Trophoblast cell (in vitro differentiated cells and primary cell): ENCODE results near the gene IFNGR1.
A peak's percentile ranks its signal among the peaks of the same experiment; 100 is the strongest.

Experiments used
- DNase-seq, 2 donors: peaks; one replicate each; pipeline ENCODE4 v3.0.0-alpha.2; 2016
- H2AFZ ChIP-seq: 2 replicates; pipeline ENCODE4 v1.6.1; 2013; ENCODE audit warnings: low read length, moderate library complexity, mild to moderate bottlenecking; ENCODE audit not compliant: insufficient read depth, poor library complexity
- H2AK5ac ChIP-seq: 2 replicates; pipeline ENCODE4 v1.6.1; 2013; ENCODE audit warnings: mild to moderate bottlenecking, low read length
- H2BK120ac ChIP-seq: 2 replicates; pipeline ENCODE4 v1.6.1; 2013; ENCODE audit warnings: low read length, mild to moderate bottlenecking, moderate library complexity; ENCODE audit not compliant: insufficient read depth, poor library complexity
- H2BK12ac ChIP-seq: 2 replicates; pipeline ENCODE4 v1.6.1; 2013; ENCODE audit warnings: mild to moderate bottlenecking, low read length, moderate library complexity
- H2BK5ac ChIP-seq: 2 replicates; pipeline ENCODE4 v1.6.1; 2013; ENCODE audit warnings: low read length, low read depth, moderate library complexity, mild to moderate bottlenecking; ENCODE audit not compliant: poor library complexity
- H3K14ac ChIP-seq: 2 replicates; pipeline ENCODE4 v1.6.1; 2013; ENCODE audit warnings: mild to moderate bottlenecking, low read length
- H3K18ac ChIP-seq: 2 replicates; pipeline ENCODE4 v1.6.1; 2013; ENCODE audit warnings: mild to moderate bottlenecking, low read length
- H3K23ac ChIP-seq: 2 replicates; pipeline ENCODE4 v1.6.1; 2013; ENCODE audit warnings: low read length
- H3K27ac ChIP-seq: 2 replicates; pipeline ENCODE4 v1.5.1; 2013; ENCODE audit warnings: low read depth, mild to moderate bottlenecking, inconsistent platforms, low read length, moderate library complexity
- H3K27me3 ChIP-seq: 2 replicates; pipeline ENCODE4 v1.6.1; 2013; ENCODE audit warnings: inconsistent platforms, mild to moderate bottlenecking, low read length, moderate library complexity; ENCODE audit not compliant: insufficient read depth
- H3K36me3 ChIP-seq, 2 experiments: 1 replicate in 1 of 2; 2 replicates in 1 of 2; pipeline ENCODE4 v1.6.1; 2013; ENCODE audit warnings: low read length in 2 of 2, mild to moderate bottlenecking in 2 of 2, moderate library complexity in 1 of 2; ENCODE audit not compliant: insufficient read depth in 2 of 2, control insufficient read depth in 1 of 2
- H3K4ac ChIP-seq: 2 replicates; pipeline ENCODE4 v1.6.1; 2013; ENCODE audit warnings: low read depth, mild to moderate bottlenecking, low read length, moderate library complexity
- H3K4me1 ChIP-seq, 2 experiments: 1 replicate in 1 of 2; 2 replicates in 1 of 2; pipeline ENCODE4 v1.6.1; 2013; ENCODE audit warnings: low read length in 2 of 2, mild to moderate bottlenecking in 2 of 2, moderate library complexity in 1 of 2; ENCODE audit not compliant: insufficient read depth in 2 of 2, control insufficient read depth in 1 of 2
- H3K4me2 ChIP-seq: 2 replicates; pipeline ENCODE4 v1.6.1; 2013; ENCODE audit warnings: inconsistent platforms, mild to moderate bottlenecking, low read length, moderate library complexity
- H3K4me3 ChIP-seq: 2 replicates; pipeline ENCODE4 v1.5.1; 2013; ENCODE audit warnings: mild to moderate bottlenecking, low read depth, low read length, inconsistent platforms
- H3K79me1 ChIP-seq: one replicate; pipeline ENCODE4 v1.6.1; 2013; ENCODE audit warnings: low read length
- H3K79me2 ChIP-seq: 2 replicates; pipeline ENCODE4 v1.6.1; 2013; ENCODE audit warnings: low read length, mild to moderate bottlenecking; ENCODE audit not compliant: control insufficient read depth, insufficient read depth, poor library complexity
- H3K9ac ChIP-seq: 2 replicates; pipeline ENCODE4 v1.6.1; 2013; ENCODE audit warnings: mild to moderate bottlenecking, low read length
- H3K9me3 ChIP-seq: 2 replicates; pipeline ENCODE4 v1.6.1; 2013; ENCODE audit warnings: low read depth, mild to moderate bottlenecking, control low read depth, inconsistent platforms, low read length; ENCODE audit not compliant: insufficient read depth
- H4K12ac ChIP-seq: 2 replicates; pipeline ENCODE4 v1.6.1; 2013; ENCODE audit warnings: low read depth, mild to moderate bottlenecking, low read length, moderate library complexity
- H4K8ac ChIP-seq: 2 replicates; pipeline ENCODE4 v1.6.1; 2013; ENCODE audit warnings: low read depth, mild to moderate bottlenecking, low read length, moderate library complexity
- H4K91ac ChIP-seq: one replicate; pipeline ENCODE4 v1.6.1; 2013; ENCODE audit warnings: low read depth, mild to moderate bottlenecking, low read length, moderate library complexity
- WGBS: extraction: QIAGEN DNeasy Blood & Tissue Kit; methylation state at CpG from one replicate; pipeline ENCODE4 v1.1.7; 2013; ENCODE audit warnings: missing lambda C conversion rate; ENCODE audit not compliant: insufficient read length, insufficient coverage; ENCODE audit errors: extremely low coverage; 5-methylcytosine and 5-hydroxymethylcytosine counted together

Gene IFNGR1

DNA sequence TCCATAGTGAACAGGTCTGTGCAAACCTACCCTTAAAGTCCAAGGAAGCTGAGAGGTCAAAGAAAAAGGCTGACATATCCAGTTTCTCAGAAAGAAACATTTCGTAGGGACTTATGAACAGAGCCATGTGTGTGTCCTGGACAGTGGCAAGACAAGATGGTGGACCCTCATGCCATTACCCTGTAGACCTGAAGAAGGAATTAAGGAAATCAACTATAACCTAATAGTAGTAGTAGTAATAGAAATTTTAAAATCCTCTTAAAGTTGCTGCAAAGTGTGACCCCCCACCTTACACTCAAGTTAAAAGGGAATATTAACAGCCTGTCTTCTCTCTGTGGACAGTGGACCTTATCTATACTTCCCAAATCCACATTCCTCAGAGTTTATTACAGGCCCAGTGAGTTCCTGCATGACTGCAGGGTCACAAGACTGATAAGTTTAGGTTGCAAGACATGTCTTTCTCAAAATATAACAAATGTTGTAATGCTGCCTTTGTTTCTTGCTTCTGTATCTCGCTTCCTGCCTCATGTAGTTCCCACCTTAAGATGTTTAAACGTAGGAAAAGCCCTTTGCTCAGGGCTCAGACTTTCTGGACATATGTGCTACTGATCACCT is 56.4 kb downstream of the IFNGR1 start:
- H2BK12ac ChIP-seq, result no peak overlapping the region
- no peak overlapping the region for H3K4ac ChIP-seq
- H4K8ac ChIP-seq, result no peak overlapping the region
- H2BK120ac ChIP-seq, result no peak overlapping the region
- no peak overlapping the region for H3K14ac ChIP-seq
- H3K27ac ChIP-seq, result no peak overlapping the region
- no peaks in the 10 kb centered on the region for H3K27me3 ChIP-seq
- no peak overlapping the region for H3K4me3 ChIP-seq
- peak in 1 of 2 donors; percentile 21 for DNase-seq
- no CpG with 5 or more reads among the region's 3 CpGs for WGBS
- H3K23ac ChIP-seq, result no peak overlapping the region
- H3K4me1 ChIP-seq, result no peaks in the 10 kb centered on the region
- no peak overlapping the region for H2AK5ac ChIP-seq
- H3K36me3 ChIP-seq, result peaks cover 0 to 4% of the 10 kb centered on the region in 2 experiments
- H2BK5ac ChIP-seq, result no peak overlapping the region
- peaks cover 15% of the 10 kb centered on the region for H3K9me3 ChIP-seq
- H4K91ac ChIP-seq, result no peak overlapping the region
- H2AFZ ChIP-seq, result no peak overlapping the region
- H4K12ac ChIP-seq, result no peak overlapping the region
- no peak overlapping the region for H3K4me2 ChIP-seq
- no peaks in the 10 kb centered on the region for H3K79me1 ChIP-seq
- H3K79me2 ChIP-seq, result no peaks in the 10 kb centered on the region
- H3K9ac ChIP-seq, result no peak overlapping the region
- no peak overlapping the region for H3K18ac ChIP-seq

DNA sequence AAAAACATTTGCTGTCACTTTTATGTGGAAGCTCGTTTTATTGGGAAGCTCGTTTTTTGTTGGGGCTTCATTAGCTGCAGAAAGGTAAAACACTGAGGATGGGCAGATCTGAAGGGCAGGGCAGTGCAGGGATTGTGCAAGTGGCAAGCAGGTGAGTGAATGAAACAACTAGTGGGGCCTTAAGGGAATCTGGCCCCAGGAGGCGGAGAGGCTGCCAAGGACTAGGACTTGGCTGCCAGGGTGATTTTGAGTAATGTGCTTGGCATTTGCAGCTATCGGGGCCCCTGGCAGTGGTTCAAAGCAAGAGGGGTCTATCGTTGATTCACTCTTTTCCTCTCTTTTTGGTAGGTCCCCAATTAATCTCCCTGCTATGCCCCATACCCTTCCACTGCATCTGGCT is 57.2 kb downstream of the IFNGR1 start:
- H2AK5ac ChIP-seq, result no peak overlapping the region
- no peak overlapping the region for H2AFZ ChIP-seq
- no peaks in the 10 kb centered on the region for H3K79me2 ChIP-seq
- H3K79me1 ChIP-seq, result no peaks in the 10 kb centered on the region
- H3K9ac ChIP-seq, result no peak overlapping the region
- H4K91ac ChIP-seq, result no peak overlapping the region
- H2BK5ac ChIP-seq, result no peak overlapping the region
- H3K4me2 ChIP-seq, result no peak overlapping the region
- no peak overlapping the region for H4K8ac ChIP-seq
- peaks cover 0 to 4% of the 10 kb centered on the region in 2 experiments for H3K36me3 ChIP-seq
- no peaks in the 10 kb centered on the region for H3K27me3 ChIP-seq
- H3K23ac ChIP-seq, result no peak overlapping the region
- H4K12ac ChIP-seq, result no peak overlapping the region
- no peak overlapping the region for H3K14ac ChIP-seq
- H2BK120ac ChIP-seq, result no peak overlapping the region
- no peak overlapping the region for H3K4me3 ChIP-seq
- WGBS, result no CpG with 5 or more reads among the region's 5 CpGs
- H2BK12ac ChIP-seq, result no peak overlapping the region
- H3K4ac ChIP-seq, result no peak overlapping the region
- no peak for DNase-seq
- peaks cover 13% of the 10 kb centered on the region for H3K9me3 ChIP-seq
- H3K27ac ChIP-seq, result no peak overlapping the region
- no peak overlapping the region for H3K18ac ChIP-seq
- no peaks in the 10 kb centered on the region for H3K4me1 ChIP-seq

DNA sequence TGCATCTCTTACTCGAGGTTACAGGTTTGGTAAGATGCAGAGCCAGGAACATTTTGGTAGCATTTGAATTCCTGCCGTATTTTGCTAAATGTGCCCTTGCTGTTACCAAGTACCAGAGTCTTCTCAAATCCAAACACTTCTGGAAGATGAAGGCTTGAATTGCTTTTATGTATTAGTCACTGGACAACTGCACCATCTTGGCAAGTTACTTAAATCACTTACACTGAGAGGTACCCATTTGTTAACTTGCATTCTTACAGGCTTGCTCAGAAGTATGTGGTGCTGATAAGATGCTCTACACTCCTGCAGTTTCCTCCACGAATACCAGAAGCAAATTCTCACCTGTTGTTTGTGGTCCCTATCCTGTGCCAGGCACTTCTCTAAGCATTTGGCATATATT is 58.4 kb downstream of the IFNGR1 start:
- Histone ChIP-seq H3K4me1 (no peaks in the 10 kb centered on the region), H3K79me2 (no peaks in the 10 kb centered on the region), H3K4me2 (no peak overlapping the region), H3K18ac (no peak overlapping the region), H3K79me1 (no peaks in the 10 kb centered on the region), H4K8ac (no peak overlapping the region), H3K9ac (no peak overlapping the region), H4K12ac (no peak overlapping the region), H4K91ac (no peak overlapping the region), H2BK120ac (no peak overlapping the region), H3K9me3 (peaks cover 13% of the 10 kb centered on the region), H3K23ac (no peak overlapping the region), H2AFZ (no peak overlapping the region), H2BK12ac (no peak overlapping the region), H3K4me3 (no peak overlapping the region), H2BK5ac (no peak overlapping the region), H3K27me3 (no peaks in the 10 kb centered on the region), H2AK5ac (no peak overlapping the region), H3K27ac (no peak overlapping the region), H3K14ac (no peak overlapping the region), H3K4ac (no peak overlapping the region), H3K36me3 (peaks cover 0 to 4% of the 10 kb centered on the region in 2 experiments)
- WGBS, result no CpG with 5 or more reads among the region's 3 CpGs
- DNase-seq, result peak; percentile 61 to 90

DNA sequence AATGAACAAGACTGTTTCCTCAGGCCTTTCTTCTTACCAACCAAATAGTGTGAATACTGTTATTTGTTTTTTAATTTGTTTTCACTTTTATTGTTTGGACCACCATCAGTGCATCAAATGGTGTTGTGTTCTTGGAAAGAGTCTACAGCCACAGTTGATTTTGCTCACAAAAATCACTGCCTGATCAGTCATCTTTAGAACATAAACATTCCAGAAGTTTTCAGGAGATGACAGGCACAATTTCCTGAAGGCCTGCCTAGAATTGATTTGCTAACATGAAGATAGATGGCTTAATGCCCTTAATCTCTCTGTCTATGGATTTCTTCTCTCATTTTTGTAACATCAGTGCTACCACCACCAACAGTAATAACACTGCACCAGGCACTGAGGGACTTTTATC is 59.3 kb downstream of the IFNGR1 start:
- Histone ChIP-seq H3K4me3 (no peak overlapping the region), H3K27ac (no peak overlapping the region), H3K79me2 (no peaks in the 10 kb centered on the region), H4K12ac (no peak overlapping the region), H2BK5ac (no peak overlapping the region), H3K4ac (no peak overlapping the region), H3K79me1 (no peaks in the 10 kb centered on the region), H3K23ac (no peak overlapping the region), H3K9ac (no peak overlapping the region), H3K9me3 (peaks cover 9% of the 10 kb centered on the region), H2AK5ac (no peak overlapping the region), H3K4me2 (no peak overlapping the region), H3K27me3 (no peaks in the 10 kb centered on the region), H3K14ac (no peak overlapping the region), H4K8ac (no peak overlapping the region), H2AFZ (no peak overlapping the region), H3K4me1 (no peaks in the 10 kb centered on the region), H3K36me3 (peaks cover 0 to 4% of the 10 kb centered on the region in 2 experiments), H2BK120ac (no peak overlapping the region), H2BK12ac (no peak overlapping the region), H4K91ac (no peak overlapping the region), H3K18ac (no peak overlapping the region)
- peak in 1 of 2 donors; percentile 57 for DNase-seq
